ENCODE data around the gene TSPAN4. TPM values are rescaled to one million over a fixed set of nuclear protein-coding genes. Genes with fewer than 3 reads are reported as not detected.

Gene TSPAN4
- total and polyA plus RNA-seq, 12 donors: 22.2 to 66.5 (median 29.5) TPM

- peak in 1 of 2 donors; percentile 43 for DNase-seq
- Histone ChIP-seq H3K9me3 (no peaks in the 10 kb centered on the region), H3K27me3 (peaks cover 0 to 64% (median 0%) of the 10 kb centered on the region in 7 donors), H3K4me3 (peak overlapping the region in 9 of 10 donors; percentile 31 to 69 (median 52)), H3K27ac (peak overlapping the region; percentile 58 to 90 (median 86)), H3K36me3 (peaks cover 0 to 24% (median 16%) of the 10 kb centered on the region in 9 donors), H3K4me1 (peaks cover 37 to 82% (median 66%) of the 10 kb centered on the region in 9 donors)
- intact Hi-C loops (cut with DNase I): no loop called here
- ATAC-seq: no peak
- WGBS, 2 donors: 55 to 56% methylated on average over 21 of the region's 21 CpGs
- no peak for TF ChIP-seq CTCF (IDR thresholded peaks at IDR 0.05)
These were observed 14.0 kb upstream of the TSPAN4 start for GRCh38 chr11:828506-829175.

- peaks cover 41 to 87% (median 73%) of the 10 kb centered on the region in 9 donors for H3K4me1 ChIP-seq
- H3K4me3 ChIP-seq: peak overlapping the region; percentile 3 to 69 (median 48)
- ATAC-seq (peak; percentile 3 to 52 (median 16)), DNase-seq (peak in 1 of 2 donors; percentile 65)
- no peak for TF ChIP-seq CTCF (IDR thresholded peaks at IDR 0.05)
- H3K27ac ChIP-seq: peak overlapping the region; percentile 58 to 90 (median 86)
- H3K9me3 ChIP-seq: no peaks in the 10 kb centered on the region
- intact Hi-C loops (cut with DNase I): no loop called here
- WGBS, 2 donors: 19 to 22% methylated on average over 40 of the region's 40 CpGs
- H3K36me3 ChIP-seq: peaks cover 0 to 17% (median 9%) of the 10 kb centered on the region in 9 donors
- H3K27me3 ChIP-seq: peaks cover 0 to 64% (median 0%) of the 10 kb centered on the region in 7 donors
These were observed 13.3 kb upstream of the TSPAN4 start for GRCh38 chr11:829176-829846.

- whole genome bisulfite sequencing, 2 donors: 5 to 8% methylated on average over 39 of the region's 39 CpGs
- Histone ChIP-seq H3K36me3 (peaks cover 0 to 11% (median 4%) of the 10 kb centered on the region in 9 donors), H3K27me3 (peaks cover 0 to 64% (median 0%) of the 10 kb centered on the region in 7 donors), H3K4me3 (peak overlapping the region; percentile 3 to 69 (median 48)), H3K4me1 (peaks cover 41 to 89% (median 78%) of the 10 kb centered on the region in 9 donors), H3K9me3 (no peaks in the 10 kb centered on the region), H3K27ac (peak overlapping the region in 9 of 10 donors; percentile 61 to 90 (median 87))
- intact Hi-C loops (cut with DNase I): no loop called here
- no peak for ATAC-seq
- no peak for DNase-seq
- no peak for TF ChIP-seq CTCF (IDR thresholded peaks at IDR 0.05)
These were observed 12.8 kb upstream of the TSPAN4 start for GRCh38 chr11:829847-830294.

- peak; percentile 81 to 84 for DNase-seq
- Histone ChIP-seq H3K9me3 (no peaks in the 10 kb centered on the region), H3K27me3 (peaks cover 0 to 64% (median 0%) of the 10 kb centered on the region in 7 donors), H3K4me3 (peak overlapping the region in 9 of 10 donors; percentile 31 to 69 (median 52)), H3K27ac (peak overlapping the region in 6 of 10 donors; percentile 85 to 90 (median 88)), H3K36me3 (peaks cover 0 to 5% (median 0%) of the 10 kb centered on the region in 9 donors), H3K4me1 (peaks cover 44 to 94% (median 84%) of the 10 kb centered on the region in 9 donors)
- TF ChIP-seq CTCF (IDR thresholded peaks at IDR 0.05): no peak
- 11 to 17% methylated on average over 77 to 78 of the region's 78 CpGs for WGBS, 2 donors
- ATAC-seq: peak; percentile 29 to 59 (median 46)
- intact Hi-C loops (cut with DNase I): no loop called here
These were observed 12.1 kb upstream of the TSPAN4 start for GRCh38 chr11:830295-831117.

Measured in heart right ventricle (tissue), 16 donors.